Upper lobe of left lung (tissue), 4 donors: Measurements from ENCODE around the gene TMEM181.
"Not testable (repeated sequence)": the region's sequence is repeated elsewhere in the genome, so short reads cannot be mapped to it uniquely, and the experiment has no call there.

Source experiments
- EP300 ChIP-seq, 4 donors: sonication (generic); formaldehyde crosslinking; IDR thresholded peaks; one replicate each; pipeline ENCODE4 v1.5.1; 2017; ENCODE audit warnings: antibody characterized with exemption in 4 of 4, control low read depth in 2 of 4
- POLR2A ChIP-seq, 4 donors: fragments of 450-650 bp; IDR thresholded peaks; one replicate each; pipeline ENCODE4 v1.5.1; 2016 to 2017; ENCODE audit warnings: antibody characterized with exemption in 4 of 4, mild to moderate bottlenecking in 2 of 4
- POLR2AphosphoS5 ChIP-seq, 2 donors: sonication (generic); formaldehyde crosslinking; IDR thresholded peaks; one replicate each; pipeline ENCODE4 v1.5.1; 2017; ENCODE audit warnings: antibody characterized with exemption in 2 of 2
- TF ChIP-seq, protein P1 (sequence below), 6 experiments: fragments of 450-650 bp in 4 of 6; fragments of 200-600 bp in 2 of 6; sonication (generic) in 2 of 6; IDR thresholded peaks; one replicate each; pipeline ENCODE4 v1.5.1; 2016 to 2019; ENCODE audit warnings: antibody characterized with exemption in 6 of 6

DNA sequence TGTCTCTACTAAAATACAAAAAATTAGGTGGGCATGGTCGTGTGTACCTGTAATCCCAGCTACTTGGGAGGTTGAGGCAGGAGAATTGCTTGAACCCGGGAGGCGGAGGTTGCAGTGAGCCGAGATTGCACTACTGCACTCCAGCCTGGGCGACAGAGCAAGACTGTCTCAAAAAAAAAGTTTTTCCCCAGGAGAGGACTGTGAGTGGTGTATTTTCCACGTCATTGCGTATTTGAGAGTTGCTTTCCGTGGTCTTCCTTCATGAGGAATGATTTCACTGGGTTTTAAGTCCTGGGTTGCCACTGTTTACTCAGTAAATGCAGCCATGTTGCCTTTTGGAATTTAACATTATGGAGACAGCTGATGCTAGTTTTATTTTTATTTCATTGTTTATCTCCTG lies 112.2 kb downstream of the TMEM181 start:
- TF ChIP-seq, protein P1, sequence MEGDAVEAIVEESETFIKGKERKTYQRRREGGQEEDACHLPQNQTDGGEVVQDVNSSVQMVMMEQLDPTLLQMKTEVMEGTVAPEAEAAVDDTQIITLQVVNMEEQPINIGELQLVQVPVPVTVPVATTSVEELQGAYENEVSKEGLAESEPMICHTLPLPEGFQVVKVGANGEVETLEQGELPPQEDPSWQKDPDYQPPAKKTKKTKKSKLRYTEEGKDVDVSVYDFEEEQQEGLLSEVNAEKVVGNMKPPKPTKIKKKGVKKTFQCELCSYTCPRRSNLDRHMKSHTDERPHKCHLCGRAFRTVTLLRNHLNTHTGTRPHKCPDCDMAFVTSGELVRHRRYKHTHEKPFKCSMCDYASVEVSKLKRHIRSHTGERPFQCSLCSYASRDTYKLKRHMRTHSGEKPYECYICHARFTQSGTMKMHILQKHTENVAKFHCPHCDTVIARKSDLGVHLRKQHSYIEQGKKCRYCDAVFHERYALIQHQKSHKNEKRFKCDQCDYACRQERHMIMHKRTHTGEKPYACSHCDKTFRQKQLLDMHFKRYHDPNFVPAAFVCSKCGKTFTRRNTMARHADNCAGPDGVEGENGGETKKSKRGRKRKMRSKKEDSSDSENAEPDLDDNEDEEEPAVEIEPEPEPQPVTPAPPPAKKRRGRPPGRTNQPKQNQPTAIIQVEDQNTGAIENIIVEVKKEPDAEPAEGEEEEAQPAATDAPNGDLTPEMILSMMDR (IDR thresholded peaks at IDR 0.05) = not testable (repeated sequence)
- not testable (repeated sequence) for TF ChIP-seq POLR2AphosphoS5, POLR2A, EP300 (IDR thresholded peaks at IDR 0.05)
